HK-2 (cell line): ENCODE results near the gene CEP78.

Experiments used
- DNase-seq: peaks from one replicate; pipeline ENCODE4 v3.0.0-alpha.2; 2018; ENCODE audit not compliant: unreplicated experiment

CEP78 gene

GRCh38 chr9:78286946-78287388 lies 51.1 kb downstream of the CEP78 start:
- DNase-seq, result no peak

DNA sequence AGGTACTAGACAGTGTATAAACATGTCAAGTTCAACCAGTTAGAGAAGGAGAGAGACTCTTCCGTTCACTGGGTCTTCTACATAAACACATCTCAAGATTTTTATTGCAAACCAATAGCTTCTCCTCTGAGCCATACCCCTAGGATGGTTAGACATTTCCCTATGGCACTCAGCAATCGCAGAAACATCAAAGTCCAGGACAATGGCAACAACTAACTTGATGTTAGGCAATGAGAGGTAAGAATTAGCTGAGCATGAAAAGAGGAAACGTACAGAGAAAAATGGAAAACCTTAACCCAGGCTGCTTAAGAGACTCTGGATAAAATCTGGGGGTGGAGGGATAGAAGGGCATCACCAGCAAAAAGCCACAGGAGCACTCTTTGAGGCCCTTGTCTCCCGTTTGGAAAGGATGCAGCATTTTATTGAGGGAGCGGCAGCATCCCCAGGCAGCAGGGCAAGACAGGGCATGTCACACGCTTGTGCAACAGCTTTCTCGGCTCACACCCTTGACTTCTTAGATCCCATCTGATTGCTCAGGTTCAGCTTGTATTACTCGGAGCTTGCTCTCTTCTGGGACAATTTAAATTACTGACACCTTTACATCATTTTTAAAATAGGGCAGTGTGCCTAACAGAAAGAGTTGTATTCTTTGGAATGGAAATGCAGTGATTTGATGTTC lies 52.5 kb downstream of the CEP78 start:
- DNase-seq, result no peak

GRCh38 chr9:78289474-78289873 lies 53.6 kb downstream of the CEP78 start:
- no peak for DNase-seq

DNA sequence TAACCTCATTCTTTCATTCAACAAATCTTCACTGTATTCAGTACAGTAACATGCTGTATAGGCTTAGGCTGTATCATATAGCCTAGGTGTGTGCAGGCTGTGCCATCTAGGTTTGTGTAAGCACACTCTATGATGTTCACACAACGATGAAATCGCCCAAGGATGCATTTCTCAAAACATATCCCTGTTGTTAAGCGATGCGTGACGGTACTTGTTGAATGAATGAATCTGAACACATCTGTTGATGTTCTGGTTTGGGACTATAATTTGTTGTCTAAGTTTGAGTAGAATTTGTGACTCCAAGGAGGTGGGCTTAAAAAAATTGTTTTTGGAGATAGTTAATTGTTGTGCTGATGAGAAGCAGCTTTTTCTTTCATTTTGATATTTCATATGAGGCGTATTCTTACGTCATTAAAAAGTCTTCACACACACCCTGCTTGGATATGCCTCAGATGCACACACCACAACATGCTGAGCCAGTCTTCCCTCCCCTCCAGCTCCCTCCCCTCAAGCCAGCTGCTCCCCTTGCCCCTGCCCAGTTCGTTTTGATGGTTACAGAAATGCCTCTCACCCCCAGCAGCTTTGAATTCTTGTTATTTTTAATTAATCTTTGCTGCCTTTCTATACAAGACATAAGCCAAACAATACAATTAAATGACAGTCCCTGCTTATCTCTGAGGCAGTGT lies 55.5 kb downstream of the CEP78 start:
- DNase-seq, result no peak

DNA sequence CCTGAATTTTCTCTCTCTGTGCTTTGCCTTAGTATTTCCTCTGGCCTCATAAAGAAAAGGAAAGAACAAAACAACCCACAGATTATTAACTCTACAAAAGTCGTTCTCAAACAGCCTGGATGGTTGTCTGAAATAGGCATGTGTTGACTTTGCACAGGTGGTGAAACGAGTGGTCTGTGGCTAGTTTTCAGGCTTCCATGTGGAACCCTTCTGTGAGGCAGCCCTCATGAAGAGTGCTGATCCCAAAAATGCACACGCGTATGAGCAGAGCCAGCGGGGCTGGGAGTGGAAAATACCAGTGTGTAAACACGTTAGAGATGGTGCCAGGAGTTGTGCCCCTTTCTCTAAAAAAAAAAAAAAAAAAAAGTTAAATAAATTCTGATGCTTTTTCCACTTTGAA lies 56.2 kb downstream of the CEP78 start:
- no peak for DNase-seq

- DNase-seq, result no peak
These were observed 57.0 kb downstream of the CEP78 start for GRCh38 chr9:78292716-78293497.

DNA sequence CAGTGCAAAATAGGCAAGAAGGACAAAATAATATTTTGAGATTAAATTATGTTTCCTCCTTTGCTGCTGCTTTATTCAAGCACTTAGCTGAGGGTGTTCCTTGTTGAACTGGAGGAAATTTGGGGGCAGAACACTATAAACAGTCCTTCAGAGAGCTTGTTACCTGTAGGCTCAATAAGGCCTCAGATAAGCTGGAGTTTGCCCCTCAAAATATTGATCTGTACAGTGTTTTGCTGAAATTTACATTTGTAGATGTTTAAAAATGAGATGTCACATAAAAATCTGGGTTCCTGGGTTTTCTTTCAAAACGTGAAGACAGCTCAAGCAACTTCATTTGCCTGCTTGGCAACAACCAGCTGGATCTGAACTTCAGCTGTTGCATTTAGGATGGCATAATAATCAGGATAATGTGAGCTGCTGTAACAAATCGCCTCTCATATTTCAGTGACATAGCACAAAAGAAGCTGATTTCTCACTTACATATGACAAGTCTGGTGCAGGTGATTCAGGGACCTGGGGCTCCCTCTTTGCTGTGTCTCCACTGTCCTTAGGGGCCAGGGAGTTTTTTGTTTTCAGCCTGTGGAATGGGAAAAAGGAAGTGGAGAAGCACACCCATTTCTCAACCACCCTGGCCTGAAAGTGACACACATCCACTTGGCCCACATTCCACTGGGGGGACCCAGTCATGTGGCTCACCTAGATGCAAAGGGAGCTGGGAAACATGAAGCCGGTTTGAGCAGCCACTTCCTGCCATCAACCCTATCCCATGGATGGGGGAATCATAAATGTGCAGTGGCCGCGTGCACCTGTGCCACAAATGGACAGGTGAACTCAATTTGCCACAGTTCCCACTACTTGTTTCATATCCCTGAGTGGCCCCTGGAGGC lies 58.7 kb downstream of the CEP78 start:
- DNase-seq, result no peak

DNA sequence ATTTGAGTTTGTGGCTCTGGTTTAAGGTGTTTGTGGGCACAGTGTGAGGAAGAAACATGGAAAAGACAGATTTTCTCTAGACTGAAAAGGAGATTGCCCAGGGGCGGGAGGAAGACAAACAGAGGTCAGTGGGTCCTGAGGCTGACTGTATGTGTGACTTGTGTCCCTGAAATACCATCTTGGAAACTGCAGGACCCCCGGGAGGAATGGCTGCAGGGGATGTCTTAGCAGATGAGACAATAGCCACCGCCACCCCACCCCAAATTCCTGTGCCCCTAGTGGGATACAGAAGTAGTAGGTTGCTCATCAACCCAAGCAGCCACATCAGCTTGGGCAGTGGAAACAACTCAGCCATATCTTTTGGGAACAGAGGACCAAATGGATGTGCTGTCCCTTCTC lies 59.3 kb downstream of the CEP78 start:
- no peak for DNase-seq

- no peak for DNase-seq
These were observed 59.9 kb downstream of the CEP78 start for GRCh38 chr9:78295731-78296130.

DNA sequence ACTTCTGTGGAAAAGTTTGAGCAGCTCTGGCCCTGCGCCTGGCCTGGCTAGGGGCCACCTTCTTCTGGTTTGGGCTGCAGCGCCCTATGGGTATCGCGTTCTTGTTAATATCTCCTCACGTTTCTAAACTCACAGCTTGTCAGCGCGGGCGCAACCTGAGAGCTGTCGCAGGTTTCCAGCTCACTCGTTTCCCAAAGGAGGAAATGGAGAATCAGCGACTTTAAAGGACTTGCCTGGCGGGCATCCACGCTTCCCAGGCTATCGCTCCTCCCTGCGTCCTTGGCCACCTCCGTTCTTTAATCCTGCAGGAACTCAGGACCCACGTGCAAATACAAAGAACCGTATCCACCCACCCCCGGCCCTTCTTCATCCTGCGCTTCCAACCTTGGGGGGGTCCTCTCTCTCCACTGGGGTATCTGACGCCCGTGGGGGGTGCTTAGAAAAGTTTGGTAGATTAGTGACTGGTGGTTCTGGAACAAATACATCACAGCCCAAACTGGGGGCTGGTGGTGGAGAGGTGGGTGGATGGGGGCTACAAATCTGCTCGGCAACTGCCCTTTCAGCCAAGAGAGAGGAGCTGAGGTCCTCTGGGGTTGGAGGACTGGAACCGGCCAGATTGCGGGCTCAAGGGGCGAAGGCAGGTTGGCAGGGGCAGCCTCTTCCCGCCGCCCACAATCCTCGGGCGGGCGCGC lies 60.5 kb downstream of the CEP78 start:
- peak; percentile 16 for DNase-seq

- DNase-seq, result peak; percentile 76
These were observed 61.2 kb downstream of the CEP78 start, which contains the start of gene PSAT1 for GRCh38 chr9:78296893-78297671. TSS of gene PSAT1 (plus strand) at chr9:78297125. CDS start at chr9:78297211, 86 bp downstream.

- DNase-seq, result no peak
These were observed 61.7 kb downstream of the CEP78 start for GRCh38 chr9:78297672-78297961.

- DNase-seq, result no peak
These were observed 62.3 kb downstream of the CEP78 start for GRCh38 chr9:78298046-78298765.

GRCh38 chr9:78300209-78300608 lies 64.3 kb downstream of the CEP78 start:
- DNase-seq, result no peak

GRCh38 chr9:78301466-78301865 lies 65.6 kb downstream of the CEP78 start:
- no peak for DNase-seq

GRCh38 chr9:78303377-78304062 lies 67.6 kb downstream of the CEP78 start:
- no peak for DNase-seq

GRCh38 chr9:78304357-78304756 lies 68.5 kb downstream of the CEP78 start:
- DNase-seq, result no peak

DNA sequence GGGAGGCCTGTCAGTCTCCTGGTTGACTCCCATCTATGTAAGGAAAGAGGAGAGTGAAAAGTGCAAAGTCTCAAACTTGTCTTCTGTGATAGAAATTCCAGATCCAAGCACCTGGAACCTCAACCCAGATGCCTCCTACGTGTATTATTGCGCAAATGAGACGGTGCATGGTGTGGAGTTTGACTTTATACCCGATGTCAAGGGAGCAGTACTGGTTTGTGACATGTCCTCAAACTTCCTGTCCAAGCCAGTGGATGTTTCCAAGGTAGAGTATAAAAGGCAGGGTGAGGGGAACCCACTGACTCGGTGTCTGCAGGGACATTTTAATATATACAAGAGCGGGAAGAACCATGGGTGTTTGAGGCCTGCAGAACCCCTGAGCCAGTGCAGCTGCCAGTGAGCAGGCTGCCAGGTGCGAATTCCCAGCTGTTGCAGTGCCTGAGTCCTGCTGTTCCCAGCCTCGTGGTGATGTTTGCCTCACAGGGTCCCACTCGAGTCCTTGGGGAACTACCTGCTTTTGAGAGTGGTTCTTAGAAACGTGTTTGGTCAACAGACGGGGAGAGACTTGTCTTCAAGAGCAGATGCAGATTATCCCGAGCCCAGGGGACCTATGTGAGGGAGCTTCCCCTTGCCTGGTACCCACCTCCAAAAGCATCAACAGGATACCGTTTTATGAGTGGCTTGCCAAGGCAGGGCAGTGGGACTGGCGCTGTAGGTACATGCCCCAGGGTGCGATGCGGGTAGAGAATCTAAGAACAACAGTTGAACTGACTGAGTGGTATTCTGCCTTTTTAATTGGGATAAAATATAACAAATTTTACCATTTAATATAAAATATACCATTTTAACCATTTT lies 70.6 kb downstream of the CEP78 start:
- DNase-seq, result no peak
